NT2/D1 (cell line): ENCODE data around the gene QSOX2.

ENCODE experiments used
- SUZ12 ChIP-seq: IDR thresholded peaks from 2 replicates; pipeline ENCODE4 v1.6.1; 2011; ENCODE audit not compliant: insufficient read length, insufficient read depth; ENCODE audit errors: extremely low read depth
- YY1 ChIP-seq: IDR thresholded peaks from 2 replicates; pipeline ENCODE4 v1.6.1; 2011; ENCODE audit not compliant: insufficient read length, insufficient read depth
- ZNF274 ChIP-seq: IDR thresholded peaks from 2 replicates; pipeline ENCODE4 v1.6.1; 2011; ENCODE audit warnings: mild to moderate bottlenecking, low read depth, low read length

DNA sequence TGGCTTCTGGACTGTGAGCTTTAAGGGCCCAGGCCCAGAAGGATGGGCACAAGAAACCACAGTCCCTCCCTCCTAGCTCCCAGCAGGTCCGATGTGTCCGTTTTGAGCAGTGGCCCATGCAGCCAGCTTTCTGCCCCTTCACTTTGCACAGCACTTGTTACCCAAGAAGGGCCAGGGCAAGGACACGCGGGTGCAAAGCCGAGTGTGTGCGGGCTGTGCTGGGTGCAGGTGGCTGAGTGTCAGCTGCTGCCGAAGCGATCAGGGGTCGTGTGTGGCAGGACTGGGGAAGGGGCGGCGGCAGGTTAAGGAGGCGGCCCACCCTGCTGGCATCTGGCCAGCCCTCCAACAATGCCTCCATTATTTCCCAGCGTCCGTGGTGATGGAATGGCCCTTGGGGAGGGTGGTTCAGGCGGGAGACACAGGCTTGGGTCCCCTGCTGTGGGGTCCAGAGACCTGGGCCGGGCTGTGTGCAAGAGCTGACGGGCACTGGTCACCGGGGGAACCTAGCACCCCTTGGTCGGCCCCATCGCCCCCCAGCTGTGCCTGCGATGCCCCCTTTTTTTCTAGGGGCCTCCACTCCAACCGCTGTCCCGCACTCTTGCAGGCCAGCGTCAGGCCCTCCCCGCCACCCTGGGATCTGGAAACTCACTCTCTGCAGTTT is 41.3 kb downstream of the QSOX2 start:
- TF ChIP-seq YY1 (no peak), ZNF274 (no peak), SUZ12 (no peak)
